ENCODE data around the gene ANKRD18B. TPM values are rescaled to one million over a fixed set of nuclear protein-coding genes. Genes with fewer than 3 reads are reported as not detected.
"Not testable (repeated sequence)": the region's sequence is repeated elsewhere in the genome, so short reads cannot be mapped to it uniquely, and the experiment has no call there.

Gene ANKRD18B
- total RNA-seq, 1 experiment from 2014 or later: not detected

DNA sequence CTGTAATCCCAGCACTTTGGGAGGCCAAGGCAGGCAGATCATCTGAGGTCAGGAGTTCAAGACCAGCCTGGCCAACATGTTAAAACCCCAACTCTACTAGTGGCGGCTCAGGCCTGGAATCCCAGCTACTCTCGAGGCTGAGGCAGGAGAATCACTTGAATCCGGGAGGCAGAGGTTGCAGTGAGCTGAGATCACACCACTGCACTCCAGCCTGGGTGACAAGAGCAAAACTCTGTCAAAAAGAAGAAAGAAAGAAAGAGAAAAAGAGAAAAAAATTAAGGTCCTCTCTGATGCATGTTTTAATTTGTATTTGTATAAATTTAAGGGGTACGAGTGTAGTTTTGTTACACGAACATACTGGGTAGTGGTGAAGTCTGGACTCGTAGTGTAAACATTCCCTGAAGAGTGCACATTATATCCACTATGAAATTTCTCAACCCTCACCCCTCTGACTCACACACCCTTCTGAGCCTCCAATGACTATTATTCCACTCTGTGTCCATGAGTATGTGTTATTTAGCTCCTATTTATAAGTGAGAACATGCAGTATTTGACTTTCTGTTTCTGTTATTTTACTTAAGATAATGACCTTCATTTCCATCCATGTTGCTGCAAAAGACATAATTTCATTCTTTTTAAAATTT is 6.0 kb upstream of the ANKRD18B start:
- H3K4me2 ChIP-seq (ENCODE audit: low read depth, low read length, poor library complexity, severe bottlenecking); DNase-seq; H3K79me2 ChIP-seq (ENCODE audit: low read length); H4K20me1 ChIP-seq (ENCODE audit: insufficient read depth, low read depth, low read length); H3K4me3 ChIP-seq (ENCODE audit: low read length); H3K27me3 ChIP-seq (ENCODE audit: low read length); H3K27ac ChIP-seq (ENCODE audit: low read length); H3K36me3 ChIP-seq (ENCODE audit: insufficient read depth, low read length); H3K4me1 ChIP-seq (ENCODE audit: low read length); H2AFZ ChIP-seq (ENCODE audit: low read length); H3K9me2 ChIP-seq (replicated peaks; ENCODE audit: insufficient read depth, low read length); H3K9ac ChIP-seq (ENCODE audit: low read length); H3K9me3 ChIP-seq (ENCODE audit: low read length): not testable (repeated sequence)

DNA sequence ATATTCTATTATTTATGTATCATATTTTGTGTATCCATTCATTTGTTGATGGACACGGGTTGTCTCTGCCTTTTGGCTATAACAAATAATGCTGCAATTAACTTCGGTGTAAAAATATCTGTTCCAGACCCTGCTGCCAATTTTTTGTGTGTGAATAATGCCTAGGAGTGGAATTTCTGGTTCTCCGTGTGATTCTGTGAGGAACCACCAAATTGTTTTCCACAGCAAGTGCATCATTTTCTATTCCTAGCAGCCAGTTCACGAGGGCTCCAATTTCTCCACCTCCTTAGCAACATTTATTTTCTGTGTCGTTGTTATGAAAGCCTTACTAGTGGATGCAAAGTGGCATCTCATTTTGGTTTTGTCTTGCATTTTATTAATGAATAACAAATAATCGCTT is 2.2 kb upstream of the ANKRD18B start:
- not testable (repeated sequence) for H3K4me3 ChIP-seq (ENCODE audit: low read length); H3K9me3 ChIP-seq (ENCODE audit: low read length); H3K4me1 ChIP-seq (ENCODE audit: low read length); H3K9me2 ChIP-seq (replicated peaks; ENCODE audit: insufficient read depth, low read length); H3K27ac ChIP-seq (ENCODE audit: low read length); H4K20me1 ChIP-seq (ENCODE audit: insufficient read depth, low read depth, low read length); H3K36me3 ChIP-seq (ENCODE audit: insufficient read depth, low read length); H3K27me3 ChIP-seq (ENCODE audit: low read length); H3K4me2 ChIP-seq (ENCODE audit: low read depth, low read length, poor library complexity, severe bottlenecking); H3K79me2 ChIP-seq (ENCODE audit: low read length); H3K9ac ChIP-seq (ENCODE audit: low read length); H2AFZ ChIP-seq (ENCODE audit: low read length); DNase-seq

DNA sequence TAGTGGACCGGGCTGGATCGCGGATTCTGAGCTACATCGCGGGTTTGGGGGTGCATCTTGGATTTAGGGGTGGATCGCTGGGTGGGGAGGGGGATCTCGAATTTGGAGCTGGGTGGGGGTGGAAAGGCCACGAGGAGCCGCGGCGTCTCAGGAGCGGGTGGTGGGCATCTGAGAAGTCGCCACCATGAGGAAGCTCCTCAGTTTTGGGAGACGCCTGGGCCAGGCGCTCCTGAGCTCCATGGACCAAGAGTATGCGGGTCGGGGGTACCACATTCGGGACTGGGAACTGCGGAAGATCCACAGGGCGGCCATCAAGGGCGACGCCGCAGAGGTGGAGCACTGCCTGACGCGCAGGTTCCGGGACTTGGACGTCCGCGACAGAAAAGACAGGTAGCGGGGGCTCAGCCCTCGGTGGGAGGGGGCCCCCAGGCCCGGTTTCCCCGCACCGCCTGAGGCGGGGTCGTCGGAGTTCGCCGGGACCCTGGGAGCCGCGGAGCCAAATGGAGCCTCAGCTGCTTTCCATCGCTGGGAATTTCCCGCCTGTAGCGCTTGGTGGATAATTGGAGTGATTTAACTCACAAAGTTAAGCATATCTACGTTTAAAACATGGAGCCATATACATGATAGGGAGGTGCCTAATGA is 376 bp downstream of the ANKRD18B start:
- no peaks in the 10 kb centered on the region for H3K9me3 ChIP-seq (ENCODE audit: low read length)
- no peaks in the 10 kb centered on the region for H3K9me2 ChIP-seq (replicated peaks; ENCODE audit: insufficient read depth, low read length)
- no peaks in the 10 kb centered on the region for H3K36me3 ChIP-seq (ENCODE audit: insufficient read depth, low read length)
- H3K79me2 ChIP-seq (ENCODE audit: low read length): no peaks in the 10 kb centered on the region
- no peak overlapping the region for H3K27ac ChIP-seq (ENCODE audit: low read length)
- H3K4me1 ChIP-seq (ENCODE audit: low read length): no peaks in the 10 kb centered on the region
- no peak overlapping the region for H3K9ac ChIP-seq (ENCODE audit: low read length)
- DNase-seq: no peak
- no peak overlapping the region for H3K4me2 ChIP-seq (ENCODE audit: low read depth, low read length, poor library complexity, severe bottlenecking)
- H4K20me1 ChIP-seq (ENCODE audit: insufficient read depth, low read depth, low read length): no peaks in the 10 kb centered on the region
- H3K27me3 ChIP-seq (ENCODE audit: low read length): no peaks in the 10 kb centered on the region
- H2AFZ ChIP-seq (ENCODE audit: low read length): no peak overlapping the region
- no peak overlapping the region for H3K4me3 ChIP-seq (ENCODE audit: low read length)

DNA sequence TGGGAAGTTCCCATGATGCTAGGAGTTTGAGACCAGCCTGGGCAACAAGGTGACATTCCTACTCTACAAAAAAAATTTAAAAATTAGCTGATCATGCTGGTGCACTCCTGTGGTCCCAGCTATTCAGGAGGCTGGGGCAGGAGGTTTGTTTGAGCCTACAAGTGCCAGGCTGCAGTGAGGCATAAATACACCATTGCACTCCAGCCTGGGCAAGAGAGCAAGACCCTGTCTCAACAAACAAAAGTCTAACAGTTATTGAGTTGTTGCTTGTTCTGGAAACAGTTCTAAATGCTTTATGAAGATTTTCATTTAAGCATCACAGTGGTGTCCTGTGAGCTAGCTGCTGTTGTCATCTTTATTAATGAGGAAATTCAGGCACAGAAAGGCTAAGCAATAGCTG is 4.0 kb downstream of the ANKRD18B start:
- not testable (repeated sequence) for H3K9me3 ChIP-seq (ENCODE audit: low read length); H3K4me3 ChIP-seq (ENCODE audit: low read length); H3K27ac ChIP-seq (ENCODE audit: low read length); H3K9me2 ChIP-seq (replicated peaks; ENCODE audit: insufficient read depth, low read length); H3K4me1 ChIP-seq (ENCODE audit: low read length); H2AFZ ChIP-seq (ENCODE audit: low read length); H3K36me3 ChIP-seq (ENCODE audit: insufficient read depth, low read length); DNase-seq; H3K9ac ChIP-seq (ENCODE audit: low read length); H4K20me1 ChIP-seq (ENCODE audit: insufficient read depth, low read depth, low read length); H3K4me2 ChIP-seq (ENCODE audit: low read depth, low read length, poor library complexity, severe bottlenecking); H3K79me2 ChIP-seq (ENCODE audit: low read length); H3K27me3 ChIP-seq (ENCODE audit: low read length)

DNA sequence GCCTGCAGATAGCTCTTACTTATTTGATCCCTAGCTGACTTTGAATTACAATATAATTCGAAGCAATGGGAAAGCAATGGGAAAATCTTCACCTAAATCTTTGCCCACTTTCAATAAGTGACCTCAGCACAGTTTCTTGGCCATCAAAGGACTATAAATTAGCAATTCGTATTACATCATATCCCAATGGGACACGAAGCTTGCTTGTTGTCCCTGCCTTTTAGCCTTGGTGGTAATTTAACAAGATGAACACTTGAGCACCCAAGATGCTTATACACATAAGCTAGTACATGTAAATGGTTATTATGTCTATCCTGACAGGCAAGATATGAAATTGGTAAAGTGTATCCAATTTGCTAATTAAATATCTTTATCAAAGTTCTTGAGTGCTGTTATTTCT is 9.9 kb downstream of the ANKRD18B start:
- not testable (repeated sequence) for H3K79me2 ChIP-seq (ENCODE audit: low read length); H3K9me2 ChIP-seq (replicated peaks; ENCODE audit: insufficient read depth, low read length); H3K27ac ChIP-seq (ENCODE audit: low read length); H3K9ac ChIP-seq (ENCODE audit: low read length); H2AFZ ChIP-seq (ENCODE audit: low read length); H4K20me1 ChIP-seq (ENCODE audit: insufficient read depth, low read depth, low read length); H3K9me3 ChIP-seq (ENCODE audit: low read length); H3K4me1 ChIP-seq (ENCODE audit: low read length); H3K27me3 ChIP-seq (ENCODE audit: low read length); H3K36me3 ChIP-seq (ENCODE audit: insufficient read depth, low read length); DNase-seq; H3K4me3 ChIP-seq (ENCODE audit: low read length); H3K4me2 ChIP-seq (ENCODE audit: low read depth, low read length, poor library complexity, severe bottlenecking)

DNA sequence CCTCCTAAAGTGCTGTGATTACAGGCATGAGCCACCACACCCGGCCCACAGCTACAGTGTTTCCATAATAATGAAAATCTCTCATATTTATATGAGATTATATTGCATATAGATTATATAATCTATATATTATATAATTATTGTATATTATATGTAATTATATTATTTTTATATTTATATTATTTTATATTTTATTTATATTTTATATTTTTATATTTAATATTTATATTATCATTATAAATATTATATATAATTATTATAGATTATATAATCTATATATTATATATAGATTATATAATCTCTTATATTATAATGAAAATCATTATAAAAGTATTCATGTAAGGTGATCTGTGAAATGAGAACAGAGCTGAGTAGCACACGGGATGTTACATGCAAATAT is 11.5 kb downstream of the ANKRD18B start:
- Histone ChIP-seq H2AFZ (ENCODE audit: low read length) (no peak overlapping the region), H3K4me3 (ENCODE audit: low read length) (no peak overlapping the region), H3K4me2 (ENCODE audit: low read depth, low read length, poor library complexity, severe bottlenecking) (no peak overlapping the region), H3K79me2 (ENCODE audit: low read length) (no peaks in the 10 kb centered on the region), H3K27me3 (ENCODE audit: low read length) (no peaks in the 10 kb centered on the region), H3K9ac (ENCODE audit: low read length) (no peak overlapping the region), H3K9me2 (replicated peaks; ENCODE audit: insufficient read depth, low read length) (no peaks in the 10 kb centered on the region), H3K36me3 (ENCODE audit: insufficient read depth, low read length) (no peaks in the 10 kb centered on the region), H3K9me3 (ENCODE audit: low read length) (no peaks in the 10 kb centered on the region), H3K4me1 (ENCODE audit: low read length) (no peaks in the 10 kb centered on the region), H3K27ac (ENCODE audit: low read length) (no peak overlapping the region), H4K20me1 (ENCODE audit: insufficient read depth, low read depth, low read length) (no peaks in the 10 kb centered on the region)
- no peak for DNase-seq

DNA sequence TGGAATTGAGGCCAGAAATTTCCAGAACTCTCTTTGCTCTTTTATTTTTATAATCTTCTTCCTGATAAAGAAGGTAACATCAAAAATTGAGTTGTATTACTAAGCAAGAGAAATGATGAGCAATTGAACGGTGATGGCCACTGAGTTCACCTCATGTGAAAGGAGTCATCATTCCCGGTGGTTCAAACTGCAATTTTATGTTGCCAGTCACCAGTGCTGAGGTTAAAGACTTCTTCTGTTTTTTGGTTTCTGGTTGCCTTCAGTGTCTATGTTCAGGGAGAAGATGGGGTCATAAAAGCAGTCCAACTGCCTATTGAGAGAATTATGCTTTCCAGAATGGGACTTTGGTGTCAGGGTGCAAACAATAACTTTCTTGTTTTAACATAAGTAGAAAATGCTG is 19.4 kb downstream of the ANKRD18B start:
- not testable (repeated sequence) for H3K79me2 ChIP-seq (ENCODE audit: low read length); H3K9me3 ChIP-seq (ENCODE audit: low read length); H3K9me2 ChIP-seq (replicated peaks; ENCODE audit: insufficient read depth, low read length); H3K27me3 ChIP-seq (ENCODE audit: low read length); H3K4me3 ChIP-seq (ENCODE audit: low read length); H4K20me1 ChIP-seq (ENCODE audit: insufficient read depth, low read depth, low read length); H3K27ac ChIP-seq (ENCODE audit: low read length); DNase-seq; H3K4me2 ChIP-seq (ENCODE audit: low read depth, low read length, poor library complexity, severe bottlenecking); H2AFZ ChIP-seq (ENCODE audit: low read length); H3K4me1 ChIP-seq (ENCODE audit: low read length); H3K36me3 ChIP-seq (ENCODE audit: insufficient read depth, low read length); H3K9ac ChIP-seq (ENCODE audit: low read length)

DNA sequence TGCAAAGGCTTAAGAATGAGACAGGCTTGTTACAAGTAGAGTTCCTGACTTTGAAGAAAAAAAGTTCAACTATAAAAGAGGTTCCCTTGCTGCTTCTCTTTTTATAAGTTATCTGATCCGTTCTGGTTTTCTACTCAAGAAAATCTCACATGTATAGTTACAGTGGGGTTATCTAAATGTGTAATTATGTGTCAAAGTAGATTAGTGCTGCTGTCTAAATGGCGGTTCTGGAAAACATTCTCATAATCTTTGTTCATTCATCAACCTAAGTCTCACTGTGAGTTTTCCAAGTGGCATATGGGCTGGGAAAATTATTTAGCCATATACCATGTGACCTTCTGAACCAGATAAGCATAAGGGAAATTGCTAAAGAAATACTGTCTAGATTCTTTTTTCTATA is 21.7 kb downstream of the ANKRD18B start:
- H3K27ac ChIP-seq (ENCODE audit: low read length); H3K4me1 ChIP-seq (ENCODE audit: low read length); H3K9me3 ChIP-seq (ENCODE audit: low read length); H3K9ac ChIP-seq (ENCODE audit: low read length); H3K4me3 ChIP-seq (ENCODE audit: low read length); H3K27me3 ChIP-seq (ENCODE audit: low read length); H3K36me3 ChIP-seq (ENCODE audit: insufficient read depth, low read length); H3K79me2 ChIP-seq (ENCODE audit: low read length); H3K4me2 ChIP-seq (ENCODE audit: low read depth, low read length, poor library complexity, severe bottlenecking); H3K9me2 ChIP-seq (replicated peaks; ENCODE audit: insufficient read depth, low read length); DNase-seq; H4K20me1 ChIP-seq (ENCODE audit: insufficient read depth, low read depth, low read length); H2AFZ ChIP-seq (ENCODE audit: low read length): not testable (repeated sequence)

DNA sequence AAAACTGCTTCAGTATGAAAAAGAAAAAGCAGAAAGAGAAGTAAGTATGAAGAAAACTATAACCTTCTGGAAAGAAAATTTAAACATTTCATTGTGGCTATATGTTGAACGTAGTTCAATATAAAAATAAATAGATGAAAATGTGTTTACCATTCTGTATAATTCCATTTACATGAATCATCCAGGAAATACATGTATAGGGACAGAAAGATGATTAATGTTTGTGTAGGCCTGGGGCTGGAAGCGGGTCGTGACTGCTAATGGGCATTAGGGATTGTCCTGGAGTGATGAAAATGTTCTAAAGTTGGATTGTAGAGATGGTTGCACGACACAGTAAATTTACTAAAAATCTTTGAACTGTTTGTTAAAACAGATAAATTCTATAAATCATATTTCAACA is 24.8 kb downstream of the ANKRD18B start:
- not testable (repeated sequence) for H3K36me3 ChIP-seq (ENCODE audit: insufficient read depth, low read length); H3K79me2 ChIP-seq (ENCODE audit: low read length); H3K4me1 ChIP-seq (ENCODE audit: low read length); H3K4me2 ChIP-seq (ENCODE audit: low read depth, low read length, poor library complexity, severe bottlenecking); H4K20me1 ChIP-seq (ENCODE audit: insufficient read depth, low read depth, low read length); H3K9me3 ChIP-seq (ENCODE audit: low read length); DNase-seq; H3K4me3 ChIP-seq (ENCODE audit: low read length); H3K9me2 ChIP-seq (replicated peaks; ENCODE audit: insufficient read depth, low read length); H3K27me3 ChIP-seq (ENCODE audit: low read length); H2AFZ ChIP-seq (ENCODE audit: low read length); H3K9ac ChIP-seq (ENCODE audit: low read length); H3K27ac ChIP-seq (ENCODE audit: low read length)

Measured in Karpas-422 (cell line).